Inferior parietal cortex (tissue), 1 donor: Measurements from ENCODE around the gene CNTN4.
"Not testable (repeated sequence)": the region's sequence is repeated elsewhere in the genome, so short reads cannot be mapped to it uniquely, and the experiment has no call there.

Experiments used
- DNase-seq: peaks from one replicate; pipeline ENCODE4 v3.0.0-alpha.2; 2016; ENCODE audit errors: extremely low spot score

CNTN4 gene

DNA sequence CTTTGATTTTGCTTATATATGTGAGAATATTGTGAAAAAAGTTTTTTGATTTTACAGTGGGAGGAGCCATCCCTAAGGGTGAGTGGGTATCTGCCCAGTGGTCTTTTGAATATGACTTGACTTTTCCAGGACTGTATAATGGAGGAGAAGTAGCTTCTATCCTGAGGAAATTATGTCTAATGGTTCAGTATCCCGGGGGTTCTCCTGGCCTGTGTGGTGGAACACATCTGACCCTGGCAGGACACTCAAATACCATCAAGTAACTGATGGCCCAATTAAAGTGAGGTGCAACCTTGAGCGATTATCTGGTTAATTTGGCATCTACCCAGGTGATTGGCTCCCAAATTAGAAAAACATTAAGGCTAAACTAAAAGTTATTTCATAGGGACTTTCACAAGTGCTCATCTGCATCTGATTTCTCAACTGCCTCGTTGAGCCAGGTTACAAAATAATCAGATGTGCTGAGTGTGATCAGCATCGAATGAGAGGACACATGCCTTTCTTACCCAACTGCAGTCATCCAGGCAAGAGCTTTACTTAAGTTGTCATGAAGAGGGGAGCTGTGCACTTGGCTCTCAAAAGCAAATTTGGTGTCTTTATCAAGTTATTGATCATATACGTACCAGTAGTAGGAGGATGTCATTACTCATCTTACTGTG, 810.2 kb downstream of the CNTN4 start:
- no peak for DNase-seq

DNA sequence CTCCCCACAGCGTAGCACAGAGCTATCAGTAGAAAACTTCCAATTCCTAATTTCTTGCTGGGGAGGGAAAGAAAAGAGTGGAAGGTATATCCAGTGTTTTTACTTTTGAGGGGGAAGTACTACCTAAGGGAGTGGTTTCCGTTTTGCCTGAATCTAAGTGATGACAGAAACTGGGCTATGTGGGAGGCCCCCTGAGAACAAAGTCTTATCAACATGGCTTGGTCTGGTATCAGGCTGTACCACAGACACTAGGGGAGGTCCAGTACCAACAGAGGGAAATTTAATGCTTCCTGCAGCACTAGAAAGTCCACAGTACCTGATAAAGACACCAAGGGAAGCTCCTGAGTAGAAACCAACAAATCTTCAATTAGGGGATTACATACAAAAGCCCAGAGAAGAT, 812.3 kb downstream of the CNTN4 start:
- DNase-seq, result no peak

DNA sequence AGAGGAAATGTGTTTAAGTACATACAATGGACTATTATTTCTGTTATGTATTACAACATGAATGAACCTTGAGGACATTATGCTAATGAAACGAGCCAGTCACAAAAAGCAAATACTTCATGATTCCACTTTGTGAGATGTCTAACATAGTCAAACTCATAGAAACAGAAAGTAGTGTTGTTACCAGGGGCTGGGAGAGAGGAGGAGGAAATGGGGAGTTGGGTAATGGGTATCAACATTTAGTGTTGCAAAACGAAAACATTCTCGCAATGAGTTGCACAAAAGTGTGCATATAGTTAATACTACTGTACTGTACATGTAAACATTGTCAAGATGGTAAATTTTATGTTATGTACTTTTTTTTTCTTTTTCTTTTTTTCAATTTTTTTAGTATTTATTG, 817.2 kb downstream of the CNTN4 start:
- no peak for DNase-seq

DNA sequence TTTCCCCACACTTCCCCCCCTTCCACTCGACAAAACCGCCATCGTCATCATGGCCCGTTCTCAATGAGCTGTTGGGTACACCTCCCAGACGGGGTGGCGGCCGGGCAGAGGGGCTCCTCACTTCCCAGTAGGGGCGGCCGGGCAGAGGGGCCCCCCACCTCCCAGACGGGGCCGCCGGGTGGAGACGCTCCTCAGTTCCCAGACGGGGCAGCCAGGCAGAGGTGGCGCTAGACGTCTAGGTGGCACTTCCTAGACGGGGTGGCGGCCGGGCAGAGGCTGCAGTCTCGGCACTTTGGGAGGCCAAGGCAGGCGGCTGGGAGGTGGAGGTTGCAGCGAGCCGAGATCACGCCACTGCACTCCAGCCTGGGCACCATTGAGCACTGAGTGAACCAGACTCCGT, 818.0 kb downstream of the CNTN4 start:
- DNase-seq, result not testable (repeated sequence)

GRCh38 chr3:2920103-2920502, 821.4 kb downstream of the CNTN4 start:
- no peak for DNase-seq

DNA sequence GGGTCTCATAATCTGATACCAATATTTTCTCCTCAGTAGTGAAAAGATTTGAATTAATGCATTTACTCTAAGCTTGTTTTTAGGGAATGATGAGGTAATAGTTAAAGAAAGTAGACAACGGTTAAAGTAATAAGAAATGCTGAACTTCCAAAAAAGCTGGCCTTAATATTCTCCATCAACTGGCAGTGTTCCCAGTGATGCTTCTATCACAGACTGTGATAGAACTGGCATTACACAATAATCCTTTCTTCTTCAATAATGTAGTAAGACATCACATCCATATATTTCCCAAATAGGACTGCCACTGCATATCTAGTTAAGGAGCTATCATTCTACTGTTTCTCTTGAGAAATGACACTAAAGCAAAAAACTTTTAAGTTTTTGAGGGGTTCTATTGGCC, 822.8 kb downstream of the CNTN4 start:
- DNase-seq, result no peak

- DNase-seq, result peak; percentile 27
Observed at GRCh38 chr3:2921903-2922302, 823.2 kb downstream of the CNTN4 start.

DNA sequence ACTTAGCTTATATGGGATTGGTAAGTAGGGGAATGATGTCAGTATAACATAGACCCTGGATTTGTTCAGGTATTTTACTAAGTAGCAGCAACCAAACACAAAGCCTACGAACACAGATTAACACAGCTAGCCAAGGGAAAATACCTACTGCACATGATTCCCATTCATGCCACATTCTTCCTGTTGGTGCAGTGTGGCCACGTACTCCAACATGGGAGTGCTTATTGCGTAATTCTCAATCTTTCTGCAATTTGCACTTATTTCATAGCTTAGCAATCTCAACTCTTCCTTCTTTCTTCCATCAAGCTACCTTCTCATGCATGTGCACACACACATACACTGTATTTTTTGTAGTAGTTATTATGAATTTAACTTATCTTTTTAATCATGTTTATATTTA, 824.7 kb downstream of the CNTN4 start:
- no peak for DNase-seq

DNA sequence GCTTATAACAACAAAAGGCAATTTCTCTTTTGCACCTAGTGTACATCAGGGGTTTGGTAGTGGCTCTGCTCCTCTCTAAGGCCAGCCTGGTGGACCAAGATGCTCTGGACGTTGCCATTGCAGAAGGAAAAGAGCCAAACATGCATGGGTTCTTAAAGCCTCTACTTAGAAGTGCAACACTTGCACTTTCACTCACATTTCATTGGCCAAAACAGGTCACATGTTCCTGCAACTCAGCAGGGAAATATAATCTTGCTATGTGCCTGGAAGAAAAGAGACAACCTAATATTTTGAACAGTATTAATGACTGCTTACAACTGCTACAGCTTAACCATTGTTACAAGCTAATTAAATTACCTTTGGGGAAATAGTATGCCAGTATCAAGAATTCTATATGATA, 828.6 kb downstream of the CNTN4 start:
- DNase-seq, result no peak

GRCh38 chr3:2929574-2929973, 830.9 kb downstream of the CNTN4 start:
- DNase-seq, result no peak

- no peak for DNase-seq
Observed at GRCh38 chr3:2931265-2931664, 832.6 kb downstream of the CNTN4 start.

DNA sequence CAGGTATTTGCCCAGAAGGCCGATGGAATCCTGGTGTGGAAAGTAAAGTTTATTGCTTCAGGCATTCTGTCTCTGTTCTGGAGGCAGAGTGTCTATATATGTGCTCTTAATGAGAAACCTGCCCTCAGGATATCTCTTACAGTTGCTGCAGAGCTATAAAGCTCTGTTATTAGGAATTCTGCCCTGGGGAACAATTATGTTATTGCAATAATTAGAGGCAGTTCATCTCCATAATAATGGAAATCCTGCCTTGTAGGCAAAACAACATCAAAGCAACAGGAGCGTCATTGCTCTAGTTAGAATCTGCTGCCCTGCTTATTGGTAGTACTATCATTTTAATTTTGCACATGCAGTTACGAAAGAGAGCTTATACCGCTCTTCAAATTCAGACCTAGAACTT, 835.9 kb downstream of the CNTN4 start:
- DNase-seq, result no peak

DNA sequence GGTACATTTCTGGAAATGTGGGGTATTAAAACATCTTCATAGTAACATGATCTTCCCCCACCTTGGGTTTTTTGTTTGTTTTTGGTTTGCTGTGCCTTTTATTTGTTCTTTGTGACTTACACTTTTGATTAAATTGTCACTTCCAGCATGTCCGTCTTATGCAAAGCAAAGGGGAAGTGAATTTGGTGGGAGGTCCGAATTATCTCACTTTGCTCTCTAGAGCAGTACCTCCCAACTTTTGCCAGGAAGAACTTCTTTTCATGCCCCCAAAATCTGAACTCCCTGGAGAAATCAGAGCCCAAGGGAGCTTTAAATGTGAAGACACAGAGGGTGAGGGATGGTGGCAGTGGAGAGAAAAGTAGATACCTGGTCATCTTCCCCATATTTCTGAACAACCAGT, 838.4 kb downstream of the CNTN4 start:
- no peak for DNase-seq

GRCh38 chr3:2937592-2937991, 838.9 kb downstream of the CNTN4 start:
- DNase-seq, result no peak

- no peak for DNase-seq
Observed at GRCh38 chr3:2938711-2939110, 840.0 kb downstream of the CNTN4 start.

DNA sequence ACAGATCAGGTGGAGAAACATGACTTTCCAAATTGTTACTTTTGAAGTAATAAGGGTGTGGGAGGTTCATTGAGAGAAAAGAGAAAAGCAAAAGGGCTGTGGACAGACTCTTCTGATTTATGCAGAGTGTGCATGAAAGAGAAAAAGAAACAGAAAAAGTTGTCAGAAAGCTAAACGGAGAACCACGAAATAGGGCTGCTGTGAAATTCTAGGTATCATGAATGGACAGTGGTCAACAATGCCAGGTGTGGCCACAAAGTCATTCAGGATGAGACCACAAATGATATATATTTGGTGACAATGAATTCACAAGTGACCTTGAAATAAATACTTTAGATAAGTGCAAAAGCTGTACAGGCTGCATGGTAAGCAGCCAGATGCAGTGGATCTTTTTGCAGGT, 841.4 kb downstream of the CNTN4 start:
- no peak for DNase-seq

- no peak for DNase-seq
Observed at GRCh38 chr3:2944628-2945027, 846.0 kb downstream of the CNTN4 start.

GRCh38 chr3:2945121-2945520, 846.5 kb downstream of the CNTN4 start:
- no peak for DNase-seq

DNA sequence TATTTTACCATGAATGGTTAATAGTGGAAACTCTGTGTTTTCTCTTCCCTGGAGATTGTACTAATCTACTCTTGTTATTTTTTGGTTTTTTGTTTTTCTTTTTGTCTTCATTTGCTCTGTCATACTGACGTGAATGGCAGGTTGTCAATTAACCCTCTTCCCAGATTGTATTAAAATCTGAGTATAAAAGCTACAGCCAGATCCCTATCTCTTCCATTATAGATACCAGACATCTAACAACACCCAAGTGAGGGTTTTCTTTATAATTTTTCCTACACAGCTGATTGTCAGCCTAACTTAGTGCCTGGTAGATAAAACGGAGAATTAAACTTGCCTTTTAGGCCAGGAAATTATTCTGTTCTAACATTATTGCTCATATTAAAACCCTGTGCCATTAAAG, 848.9 kb downstream of the CNTN4 start:
- no peak for DNase-seq

DNA sequence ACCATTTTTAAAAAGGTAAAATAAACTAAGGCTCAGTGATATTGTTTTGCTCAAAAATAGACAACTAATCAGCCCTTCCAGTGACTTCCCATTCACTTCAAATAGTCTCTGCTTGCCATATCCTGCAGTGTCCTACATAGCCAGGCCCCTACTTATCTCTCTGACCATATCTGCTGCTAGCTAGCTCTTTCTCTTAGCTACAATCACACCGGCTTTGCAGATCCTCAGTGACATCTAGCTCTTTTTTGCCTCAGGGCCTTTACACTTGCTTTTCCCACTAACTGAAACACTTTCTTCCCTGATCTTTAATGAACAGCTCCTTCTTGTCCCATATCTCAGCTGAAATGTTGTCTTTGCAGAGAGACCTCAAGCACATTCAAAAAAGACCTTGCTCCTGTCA, 850.2 kb downstream of the CNTN4 start:
- DNase-seq, result no peak

- DNase-seq, result no peak
Observed at GRCh38 chr3:2950159-2950558, 851.5 kb downstream of the CNTN4 start.

GRCh38 chr3:2957115-2957514, 858.4 kb downstream of the CNTN4 start:
- DNase-seq, result no peak

- no peak for DNase-seq
Observed at GRCh38 chr3:2958551-2958950, 859.9 kb downstream of the CNTN4 start.

DNA sequence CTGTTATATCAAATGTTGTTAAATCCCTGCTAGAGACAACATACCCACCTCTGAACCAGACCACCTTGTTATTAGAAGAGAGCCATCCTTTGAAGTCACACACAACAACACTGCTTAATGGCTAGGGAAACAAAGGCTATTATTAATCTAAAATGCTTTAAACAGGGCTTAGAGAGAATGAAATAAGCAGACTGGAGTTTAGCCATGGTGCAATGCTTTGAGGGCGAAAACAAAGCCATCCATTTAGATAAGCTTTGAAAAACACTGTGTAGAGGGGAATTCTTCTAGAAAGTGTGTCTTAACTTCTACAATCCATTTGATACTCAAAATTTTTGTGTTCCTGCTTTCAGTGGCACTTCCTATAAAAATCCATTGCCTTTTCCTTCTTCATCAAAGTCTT, 862.9 kb downstream of the CNTN4 start:
- no peak for DNase-seq
